HepG2 (cell line): ENCODE results near the gene USP30. TPM values are rescaled to one million over a fixed set of nuclear protein-coding genes. Genes with fewer than 3 reads are reported as not detected.

Experiments
- ATF3 ChIP-seq: sonication (generic); formaldehyde crosslinking; IDR thresholded peaks from 2 replicates; pipeline ENCODE4 v1.4.0; 2020; ENCODE audit warnings: missing genetic modification reagents
- E2F5 ChIP-seq: sonication (generic); formaldehyde crosslinking; conservative IDR thresholded peaks from 2 replicates; pipeline ENCODE4 v1.4.0; 2020; ENCODE audit warnings: missing genetic modification reagents
- IRF1 ChIP-seq: sonication (generic); formaldehyde crosslinking; IDR thresholded peaks from 2 replicates; pipeline ENCODE4 v1.4.0; 2020; ENCODE audit warnings: low read depth, mild to moderate bottlenecking, missing genetic modification reagents
- IRX3 ChIP-seq: sonication (generic); formaldehyde crosslinking; IDR thresholded peaks from 2 replicates; pipeline ENCODE4 v1.8.1; 2023; ENCODE audit warnings: mild to moderate bottlenecking, low read depth, missing genetic modification reagents, borderline replicate concordance
- KAT7 ChIP-seq: IDR thresholded peaks from 2 replicates; pipeline ENCODE4 v1.6.1; 2018; ENCODE audit warnings: borderline replicate concordance, missing compliant biosample characterization
- MLLT10 ChIP-seq: sonication (generic); formaldehyde crosslinking; IDR thresholded peaks from 2 replicates; pipeline ENCODE4 v1.4.0; 2020; ENCODE audit warnings: missing genetic modification reagents
- MTF1 ChIP-seq: sonication (generic); formaldehyde crosslinking; IDR thresholded peaks from 2 replicates; pipeline ENCODE4 v1.5.0; 2020; ENCODE audit warnings: missing genetic modification reagents
- NAIF1 ChIP-seq: sonication (generic); formaldehyde crosslinking; IDR thresholded peaks from 2 replicates; pipeline ENCODE4 v1.5.0; 2020; ENCODE audit warnings: mild to moderate bottlenecking, missing genetic modification reagents, borderline replicate concordance
- PHF20 ChIP-seq: sonication (generic); formaldehyde crosslinking; IDR thresholded peaks from 2 replicates; pipeline ENCODE4 v1.5.0; 2020; ENCODE audit warnings: mild to moderate bottlenecking, missing genetic modification reagents
- RBM39 ChIP-seq: fragments of 200-400 bp; formaldehyde crosslinking; IDR thresholded peaks from one replicate; pipeline ENCODE4 v1.6.1; 2018; ENCODE audit warnings: antibody characterized with exemption, mild to moderate bottlenecking, low read depth, low read length; ENCODE audit not compliant: poor library complexity, severe bottlenecking
- REPIN1 ChIP-seq: sonication (generic); formaldehyde crosslinking; IDR thresholded peaks from 2 replicates; pipeline ENCODE4 v1.8.0; 2022; ENCODE audit warnings: missing genetic modification reagents, low read depth, mild to moderate bottlenecking, borderline replicate concordance
- SP140L ChIP-seq: sonication (generic); formaldehyde crosslinking; IDR thresholded peaks from 2 replicates; pipeline ENCODE4 v1.4.0; 2020; ENCODE audit warnings: missing genetic modification reagents, borderline replicate concordance
- TAF15 ChIP-seq: fragments of 200-400 bp; formaldehyde crosslinking; IDR thresholded peaks from one replicate; pipeline ENCODE4 v1.6.1; 2018; ENCODE audit warnings: mild to moderate bottlenecking, low read depth, low read length; ENCODE audit not compliant: poor library complexity, severe bottlenecking
- TMF1 ChIP-seq: sonication (generic); formaldehyde crosslinking; IDR thresholded peaks from 2 replicates; pipeline ENCODE4 v1.8.1; 2022; ENCODE audit warnings: low read depth, missing genetic modification reagents
- UBTF ChIP-seq: sonication (generic); formaldehyde crosslinking; IDR thresholded peaks from 2 replicates; pipeline ENCODE4 v1.4.0; 2020; ENCODE audit warnings: mild to moderate bottlenecking, missing genetic modification reagents
- ZFP36L2 ChIP-seq: sonication (generic); formaldehyde crosslinking; IDR thresholded peaks from 2 replicates; pipeline ENCODE4 v1.4.0; 2020; ENCODE audit warnings: missing genetic modification reagents
- ZNF160 ChIP-seq: sonication (generic); formaldehyde crosslinking; IDR thresholded peaks from 2 replicates; pipeline ENCODE4 v1.8.0; 2022; ENCODE audit warnings: mild to moderate bottlenecking, inconsistent platforms, missing genetic modification reagents
- ZNF251 ChIP-seq: sonication (generic); formaldehyde crosslinking; IDR thresholded peaks from 2 replicates; pipeline ENCODE4 v1.9.0; 2021; ENCODE audit warnings: mild to moderate bottlenecking, missing genetic modification reagents
- ZNF343 ChIP-seq: sonication (generic); formaldehyde crosslinking; IDR thresholded peaks from 2 replicates; pipeline ENCODE4 v1.4.0; 2020; ENCODE audit warnings: mild to moderate bottlenecking, missing genetic modification reagents
- ZNF354B ChIP-seq: sonication (generic); formaldehyde crosslinking; IDR thresholded peaks from 2 replicates; pipeline ENCODE4 v1.8.0; 2022; ENCODE audit warnings: mild to moderate bottlenecking, missing genetic modification reagents
- ZNF382 ChIP-seq: sonication (generic); formaldehyde crosslinking; IDR thresholded peaks from 2 replicates; pipeline ENCODE4 v1.5.0; 2020; ENCODE audit warnings: missing genetic modification reagents, mild to moderate bottlenecking, borderline replicate concordance
- ZNF460 ChIP-seq: sonication (generic); formaldehyde crosslinking; IDR thresholded peaks from 2 replicates; pipeline ENCODE4 v1.5.1; 2020; ENCODE audit warnings: missing genetic modification reagents, mild to moderate bottlenecking, borderline replicate concordance
- polyA plus RNA-seq, 8 experiments: library from polyadenylated mRNA; depleted of rRNA in 3 of 8; stranded (reverse) in 7 of 8; unstranded in 1 of 8; fragments of >200 nt; fragmentation: Illumina TruSeq in 4 of 8; extraction: Trizol in 4 of 8; gene quantifications; 2 replicates each; pipeline versions ENCODE4 v1.2.1 to v1.2.3, GENCODE V29; 2011 to 2016; ENCODE audit warnings: low read depth in 4 of 8, missing spikeins in 1 of 8, mixed read lengths in 1 of 8; ENCODE audit not compliant: insufficient read depth in 1 of 8
- total RNA-seq, 5 experiments: library from RNA; depleted of rRNA; stranded (reverse); fragments of >200 nt; fragmentation: Illumina TruSeq; extraction: Trizol; gene quantifications; 2 replicates each; pipeline ENCODE4 v1.2.3, GENCODE V29; 2016; ENCODE audit warnings: low read depth in 1 of 5

The USP30 gene
- total and polyA plus RNA-seq, 2 of the 13 experiments (the other 11 are each of a cell fraction or from before 2014, with no cell fraction given) = 11.2 to 20.8 TPM

GRCh38 chr12:109098183-109098604, 45.8 kb downstream of the USP30 start (continued):
- no peak for TF ChIP-seq ZNF460
- no peak for TF ChIP-seq IRF1 (CRISPR knock-in tag)
- TF ChIP-seq MTF1 = no peak
- TF ChIP-seq REPIN1 (CRISPR knock-in tag) = peak; percentile 37; the same call in 1 of the 2 replicates
- 0 out of 2 replicates have a peak, but pooled peaks have one; percentile 2 for TF ChIP-seq IRX3
- no peak for TF ChIP-seq NAIF1
- peak; percentile 86 for TF ChIP-seq UBTF (CRISPR knock-in tag)
- TF ChIP-seq ZFP36L2 (CRISPR knock-in tag) = no peak
- TF ChIP-seq ZNF343 (CRISPR knock-in tag) = peak; percentile 63; the same call in 1 of the 2 replicates
- TF ChIP-seq TAF15 = no peak
- TF ChIP-seq RBM39 = peak; percentile 65
- TF ChIP-seq ZNF251 (CRISPR knock-in tag) = no peak
- peak; percentile 51; the same call in 1 of the 2 replicates for TF ChIP-seq KAT7 (CRISPR knock-in tag)
- TF ChIP-seq TMF1 = 0 out of 2 replicates have a peak, but pooled peaks have one; percentile 31
- TF ChIP-seq MLLT10 (CRISPR knock-in tag) = no peak
- no peak for TF ChIP-seq ZNF354B (CRISPR knock-in tag)
- no peak for TF ChIP-seq ATF3 (CRISPR knock-in tag)
- TF ChIP-seq ZNF160 (CRISPR knock-in tag) = no peak
- TF ChIP-seq E2F5 (CRISPR knock-in tag) = no peak
- peak; percentile 69 for TF ChIP-seq PHF20 (CRISPR knock-in tag)
- no peak for TF ChIP-seq SP140L (CRISPR knock-in tag)
- no peak for TF ChIP-seq ZNF382 (CRISPR knock-in tag)
